Ectodermal cell (in vitro differentiated cells): ENCODE measurements around the gene TNNI2.

Source experiments
- H3K27ac ChIP-seq: 2 replicates; pipeline ENCODE4 v1.7.0; 2013; ENCODE audit warnings: mild to moderate bottlenecking, low read depth, low read length; ENCODE audit not compliant: insufficient read depth, poor library complexity, severe bottlenecking
- H3K27me3 ChIP-seq: 2 replicates; pipeline ENCODE4 v1.7.0; 2013; ENCODE audit warnings: mild to moderate bottlenecking, low read length; ENCODE audit not compliant: insufficient read depth, control insufficient read depth, poor library complexity, severe bottlenecking
- H3K36me3 ChIP-seq: one replicate; pipeline ENCODE4 v1.7.0; 2013; ENCODE audit warnings: low read length; ENCODE audit not compliant: control insufficient read depth, insufficient read depth
- H3K4me1 ChIP-seq: one replicate; pipeline ENCODE4 v1.7.0; 2013; ENCODE audit warnings: low read length; ENCODE audit not compliant: control insufficient read depth, insufficient read depth
- H3K4me3 ChIP-seq: 2 replicates; pipeline ENCODE4 v1.7.0; 2013; ENCODE audit warnings: low read depth, low read length, control low read depth; ENCODE audit not compliant: insufficient read depth
- H3K9me3 ChIP-seq: 2 replicates; pipeline ENCODE4 v1.7.0; 2013; ENCODE audit warnings: mild to moderate bottlenecking, low read length, moderate library complexity; ENCODE audit not compliant: control insufficient read depth
- WGBS, 2 experiments: methylation state at CpG; one replicate each; pipeline ENCODE4 v1.1.7; 2013; ENCODE audit warnings: missing lambda C conversion rate in 2 of 2; 5-methylcytosine and 5-hydroxymethylcytosine counted together

TNNI2 gene

GRCh38 chr11:1820463-1821325, 18.1 kb upstream of the TNNI2 start:
- whole genome bisulfite sequencing, 2 experiments = 92 to 93% methylated on average over 14 of the region's 14 CpGs
- Histone ChIP-seq H3K36me3 (no peaks in the 10 kb centered on the region), H3K4me1 (no peaks in the 10 kb centered on the region), H3K9me3 (no peaks in the 10 kb centered on the region), H3K27me3 (no peaks in the 10 kb centered on the region), H3K4me3 (no peak overlapping the region), H3K27ac (no peak overlapping the region)

- Histone ChIP-seq H3K27me3 (no peaks in the 10 kb centered on the region), H3K4me1 (no peaks in the 10 kb centered on the region)
These were observed 17.2 kb upstream of the TNNI2 start for GRCh38 chr11:1821562-1821961.

GRCh38 chr11:1822648-1823375, 16.0 kb upstream of the TNNI2 start:
- Histone ChIP-seq H3K36me3 (no peaks in the 10 kb centered on the region), H3K4me1 (no peaks in the 10 kb centered on the region), H3K27me3 (no peaks in the 10 kb centered on the region), H3K9me3 (no peaks in the 10 kb centered on the region), H3K4me3 (no peak overlapping the region), H3K27ac (no peak overlapping the region)
- WGBS, 2 experiments = 92 to 93% methylated on average over 8 of the region's 8 CpGs

More at GRCh38 chr11:1821562-1821961, 17.2 kb upstream of the TNNI2 start:
- Histone ChIP-seq H3K27ac (no peak overlapping the region), H3K36me3 (no peaks in the 10 kb centered on the region), H3K4me3 (no peak overlapping the region), H3K9me3 (no peaks in the 10 kb centered on the region)

GRCh38 chr11:1823376-1824220, 15.2 kb upstream of the TNNI2 start:
- Histone ChIP-seq H3K9me3 (no peaks in the 10 kb centered on the region), H3K4me1 (no peaks in the 10 kb centered on the region), H3K4me3 (no peak overlapping the region), H3K36me3 (no peaks in the 10 kb centered on the region), H3K27ac (no peak overlapping the region), H3K27me3 (no peaks in the 10 kb centered on the region)
- WGBS, 2 experiments = 94 to 96% methylated on average over 19 of the region's 19 CpGs

GRCh38 chr11:1824221-1825038, 14.4 kb upstream of the TNNI2 start:
- Histone ChIP-seq H3K9me3 (no peaks in the 10 kb centered on the region), H3K4me3 (no peak overlapping the region), H3K27me3 (no peaks in the 10 kb centered on the region), H3K36me3 (no peaks in the 10 kb centered on the region), H3K27ac (no peak overlapping the region), H3K4me1 (no peaks in the 10 kb centered on the region)
- WGBS, 2 experiments = 93 to 94% methylated on average over 23 of the region's 23 CpGs

- no peaks in the 10 kb centered on the region for H3K36me3 ChIP-seq
- H3K4me3 ChIP-seq = no peak overlapping the region
- no peaks in the 10 kb centered on the region for H3K27me3 ChIP-seq
- no peaks in the 10 kb centered on the region for H3K4me1 ChIP-seq
- WGBS, 2 experiments = 39% methylated on average over 26 of the region's 26 CpGs
- no peak overlapping the region for H3K27ac ChIP-seq
- no peaks in the 10 kb centered on the region for H3K9me3 ChIP-seq
These were observed 13.6 kb upstream of the TNNI2 start for GRCh38 chr11:1825039-1825740.

GRCh38 chr11:1825785-1826451, 12.9 kb upstream of the TNNI2 start:
- no peak overlapping the region for H3K27ac ChIP-seq
- no peaks in the 10 kb centered on the region for H3K36me3 ChIP-seq
- no peaks in the 10 kb centered on the region for H3K4me1 ChIP-seq
- 95% methylated on average over 33 of the region's 33 CpGs for WGBS, 2 experiments
- H3K4me3 ChIP-seq = no peak overlapping the region
- no peaks in the 10 kb centered on the region for H3K27me3 ChIP-seq
- H3K9me3 ChIP-seq = no peaks in the 10 kb centered on the region

GRCh38 chr11:1826552-1827094, 12.2 kb upstream of the TNNI2 start:
- Histone ChIP-seq H3K27me3 (no peaks in the 10 kb centered on the region), H3K4me1 (no peaks in the 10 kb centered on the region), H3K27ac (no peak overlapping the region), H3K9me3 (no peaks in the 10 kb centered on the region), H3K36me3 (no peaks in the 10 kb centered on the region), H3K4me3 (no peak overlapping the region)
- WGBS, 2 experiments = 81 to 85% methylated on average over 15 of the region's 15 CpGs
